GM12878 (cell line): ENCODE results near the gene ZDHHC22. TPM values are rescaled to one million over a fixed set of nuclear protein-coding genes. Genes with fewer than 3 reads are reported as not detected.

Source experiments
- ATAC-seq: fragments of 200-7000 bp; cut with Tn5 transposase; 3 replicates; pipeline ENCODE4 v1.9.1; 2020; ENCODE audit warnings: mild to moderate bottlenecking, moderate library complexity
- BruUV-seq: library from RNA; stranded (reverse); fragments of 400-500 nt; replicated peaks from 2 replicates; lab custom pipeline; 2021; lab: Mats Ljungman, UMichigan
- CTCF ChIA-PET: fragments of 300-600 bp; sonication (Branson Sonifier 250); formaldehyde crosslinking; extraction: SDS; loops from one replicate; lab custom pipeline; 2021; ENCODE audit warnings: inconsistent platforms; lab: Yijun Ruan, JAX
- POLR2A ChIA-PET: fragments of 350-600 bp; formaldehyde crosslinking; extraction: SDS; loops from one replicate; lab custom pipeline; 2021; ENCODE audit warnings: inconsistent platforms; lab: Charles Lee
- RAD21 ChIA-PET: fragments of 300-600 bp; sonication (Branson Sonifier 250); formaldehyde crosslinking; loops from one replicate; lab custom pipeline; 2023; ENCODE audit warnings: antibody characterized with exemption; ENCODE audit not compliant: unreplicated experiment; lab: Charles Lee
- SMC1A ChIA-PET: fragments of 300-600 bp; sonication (Branson Sonifier 250); formaldehyde crosslinking; loops from one replicate; lab custom pipeline; 2023; ENCODE audit not compliant: unreplicated experiment, uncharacterized antibody; lab: Charles Lee
- DNase-seq: peaks from one replicate; pipeline ENCODE4 v3.0.0-alpha.2; 2011; ENCODE audit warnings: low read depth, low spot score
- FAIRE-seq: peaks from 3 replicates; lab custom pipeline; 2011; peaks lifted over from hg19 to GRCh38; lab: Jason Lieb, UNC
- H2AFZ ChIP-seq: 2 replicates; pipeline ENCODE4 v1.6.0; 2011; ENCODE audit warnings: low read depth, low read length, control low read depth; ENCODE audit not compliant: control insufficient read depth
- H3K27ac ChIP-seq: 2 replicates; pipeline ENCODE4 v1.5.1; 2011; ENCODE audit warnings: control low read depth; ENCODE audit not compliant: control insufficient read depth, insufficient read depth
- H3K27me3 ChIP-seq, 2 experiments: replicated peaks in 1 of 2; 2 replicates each; pipeline versions ENCODE4 v1.6.0 to v1.6.1; 2011; ENCODE audit warnings: low read length in 1 of 2; ENCODE audit not compliant: control insufficient read depth in 2 of 2, insufficient read depth in 2 of 2
- H3K36me3 ChIP-seq, 2 experiments: 2 replicates each; pipeline ENCODE4 v1.5.1; 2011; ENCODE audit warnings: low read length in 1 of 2; ENCODE audit not compliant: control insufficient read depth in 2 of 2, insufficient read depth in 2 of 2
- H3K4me1 ChIP-seq: 2 replicates; pipeline ENCODE4 v1.6.1; 2011; ENCODE audit warnings: mild to moderate bottlenecking, low read length, moderate library complexity, mixed read lengths; ENCODE audit not compliant: control insufficient read depth, insufficient read depth
- H3K4me2 ChIP-seq: 2 replicates; pipeline ENCODE4 v1.6.0; 2011; ENCODE audit warnings: control low read depth; ENCODE audit not compliant: control insufficient read depth, insufficient read depth
- H3K4me3 ChIP-seq: fragments of 200-600 bp; sonication (generic); 2 replicates; pipeline ENCODE4 v1.5.1; 2016
- H3K79me2 ChIP-seq: 2 replicates; pipeline ENCODE4 v1.6.0; 2011; ENCODE audit warnings: low read length; ENCODE audit not compliant: control insufficient read depth, insufficient read depth
- H3K9ac ChIP-seq: 2 replicates; pipeline ENCODE4 v1.8.0; 2011; ENCODE audit warnings: low read length, control low read depth, mixed read lengths; ENCODE audit not compliant: control insufficient read depth, insufficient read depth
- H3K9me3 ChIP-seq: replicated peaks from 3 replicates; pipeline ENCODE4 v1.5.1; 2011; ENCODE audit warnings: mild to moderate bottlenecking, low read length; ENCODE audit not compliant: control insufficient read depth, insufficient read depth
- H4K20me1 ChIP-seq: 2 replicates; pipeline ENCODE4 v1.6.0; 2011; ENCODE audit not compliant: control insufficient read depth, insufficient read depth
- ESRRA ChIP-seq: IDR thresholded peaks from 2 replicates; pipeline ENCODE4 v1.6.1; 2012; ENCODE audit warnings: mild to moderate bottlenecking, low read length, improper control_type of control experiment
- FOXM1 ChIP-seq: IDR thresholded peaks from 2 replicates; pipeline ENCODE4 v1.6.1; 2012; ENCODE audit warnings: low read depth, mild to moderate bottlenecking, inconsistent platforms, low read length, moderate library complexity
- HDAC2 ChIP-seq: fragments of 200-600 bp; sonication (generic); IDR thresholded peaks from 2 replicates; pipeline ENCODE4 v1.6.1; 2017
- MTA3 ChIP-seq: IDR thresholded peaks from 2 replicates; pipeline ENCODE4 v1.6.1; 2012; ENCODE audit warnings: low read length, inconsistent platforms, borderline replicate concordance
- MXI1 ChIP-seq: fragments of 150-350 bp; IDR thresholded peaks from 2 replicates; pipeline ENCODE4 v1.6.1; 2011; ENCODE audit warnings: low read depth, mild to moderate bottlenecking, inconsistent platforms, low read length, improper control_type of control experiment
- NFIC ChIP-seq: IDR thresholded peaks from 2 replicates; pipeline ENCODE4 v1.6.1; 2012; ENCODE audit warnings: low read depth, mild to moderate bottlenecking, inconsistent platforms, low read length, moderate library complexity
- PAX5 ChIP-seq: IDR thresholded peaks from 2 replicates; pipeline ENCODE4 v1.6.1; 2011; ENCODE audit warnings: low read depth, low read length, borderline replicate concordance
- SMAD1 ChIP-seq: fragments of 450-650 bp; IDR thresholded peaks from 2 replicates; pipeline ENCODE4 v1.6.1; 2018; ENCODE audit warnings: mild to moderate bottlenecking, low read depth; ENCODE audit not compliant: partially characterized antibody
- SPI1 ChIP-seq: IDR thresholded peaks from 2 replicates; pipeline ENCODE4 v1.6.1; 2011; ENCODE audit warnings: low read depth, mild to moderate bottlenecking, low read length, moderate library complexity, borderline replicate concordance; ENCODE audit not compliant: insufficient read depth
- SUZ12 ChIP-seq: fragments of 200-600 bp; sonication (generic); IDR thresholded peaks from one replicate; pipeline ENCODE4 v1.6.1; 2018; ENCODE audit warnings: antibody characterized with exemption, mild to moderate bottlenecking; ENCODE audit not compliant: unreplicated experiment
- WRNIP1 ChIP-seq: IDR thresholded peaks from 2 replicates; pipeline ENCODE4 v1.6.1; 2011; ENCODE audit warnings: low read depth, low read length, improper control_type of control experiment, borderline replicate concordance
- ZZZ3 ChIP-seq: IDR thresholded peaks from 2 replicates; pipeline ENCODE4 v1.6.1; 2011; ENCODE audit warnings: low read depth; ENCODE audit not compliant: control insufficient read depth, insufficient read length
- WGBS: methylation state at CpG from one replicate; pipeline ENCODE4 v1.1.6; 2016; ENCODE audit warnings: low lambda C conversion rate; ENCODE audit not compliant: insufficient replicate concordance, insufficient coverage; ENCODE audit errors: missing lambda C conversion rate; 5-methylcytosine and 5-hydroxymethylcytosine counted together
- in situ Hi-C: fragments of 300-500 bp; cut with MboI; formaldehyde crosslinking; loops from 9 replicates; pipeline ENCODE4 v1.14.3; 2018; ENCODE audit warnings: mixed read lengths
- intact Hi-C: fragments of 100-400 bp; cut with micrococcal nuclease; formaldehyde crosslinking; loops from one replicate; pipeline ENCODE4 v1.14.2; 2022; ENCODE audit not compliant: unreplicated experiment
- polyA plus RNA-seq, 11 experiments: library from polyadenylated mRNA; depleted of rRNA in 4 of 11; unstranded in 6 of 11; stranded (reverse) in 5 of 11; fragments of >200 nt; fragmentation: Nextera tagmentation in 4 of 11; fragmentation: Illumina TruSeq in 1 of 11; extraction: Ambion mirVana in 4 of 11; extraction: Trizol in 1 of 11; gene quantifications; 1 replicate in 1 of 11; 2 replicates in 10 of 11; pipeline versions ENCODE4 v1.2.1 to v1.2.3, GENCODE V29; 2011 to 2016; ENCODE audit warnings: inconsistent platforms in 2 of 11, missing spikeins in 2 of 11, low read depth in 1 of 11
- total RNA-seq, 4 experiments: library from RNA; depleted of rRNA in 3 of 4; stranded (reverse); fragments of >200 nt in 3 of 4; fragmentation: Illumina TruSeq in 1 of 4; extraction: Trizol in 1 of 4; gene quantifications; 2 replicates each; pipeline versions ENCODE4 v1.2.1 to v1.2.3, GENCODE V29; 2013 to 2021
- TF ChIP-seq, protein P1 (sequence below): fragments of 450-650 bp; IDR thresholded peaks from 2 replicates; pipeline ENCODE4 v1.6.1; 2016; ENCODE audit warnings: mild to moderate bottlenecking, moderate library complexity, borderline replicate concordance

ZDHHC22 gene
- total and polyA plus RNA-seq, 10 of the 15 experiments (the other 5 are each of a cell fraction or from before 2014, with no cell fraction given), result 0.06 TPM; not detected in 9

DNA sequence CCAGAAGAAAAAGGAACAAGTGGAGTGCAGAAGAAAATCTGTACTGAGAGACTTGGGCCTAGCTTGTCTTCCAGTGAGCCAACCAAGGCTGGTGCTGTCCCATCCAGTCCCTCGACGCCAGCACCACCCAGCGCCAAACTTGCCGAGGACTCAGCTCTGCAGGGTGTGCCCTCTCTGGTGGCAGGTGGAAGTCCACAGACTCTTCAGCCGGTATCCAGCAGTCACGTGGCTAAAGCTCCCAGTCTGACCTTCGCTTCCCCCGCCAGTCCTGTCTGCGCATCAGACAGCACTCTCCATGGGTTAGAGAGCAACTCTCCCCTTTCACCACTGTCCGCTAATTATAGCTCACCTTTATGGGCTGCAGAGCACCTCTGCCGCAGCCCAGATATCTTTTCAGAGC is 27.9 kb downstream of the ZDHHC22 start (continued):
- TF ChIP-seq, protein P1, sequence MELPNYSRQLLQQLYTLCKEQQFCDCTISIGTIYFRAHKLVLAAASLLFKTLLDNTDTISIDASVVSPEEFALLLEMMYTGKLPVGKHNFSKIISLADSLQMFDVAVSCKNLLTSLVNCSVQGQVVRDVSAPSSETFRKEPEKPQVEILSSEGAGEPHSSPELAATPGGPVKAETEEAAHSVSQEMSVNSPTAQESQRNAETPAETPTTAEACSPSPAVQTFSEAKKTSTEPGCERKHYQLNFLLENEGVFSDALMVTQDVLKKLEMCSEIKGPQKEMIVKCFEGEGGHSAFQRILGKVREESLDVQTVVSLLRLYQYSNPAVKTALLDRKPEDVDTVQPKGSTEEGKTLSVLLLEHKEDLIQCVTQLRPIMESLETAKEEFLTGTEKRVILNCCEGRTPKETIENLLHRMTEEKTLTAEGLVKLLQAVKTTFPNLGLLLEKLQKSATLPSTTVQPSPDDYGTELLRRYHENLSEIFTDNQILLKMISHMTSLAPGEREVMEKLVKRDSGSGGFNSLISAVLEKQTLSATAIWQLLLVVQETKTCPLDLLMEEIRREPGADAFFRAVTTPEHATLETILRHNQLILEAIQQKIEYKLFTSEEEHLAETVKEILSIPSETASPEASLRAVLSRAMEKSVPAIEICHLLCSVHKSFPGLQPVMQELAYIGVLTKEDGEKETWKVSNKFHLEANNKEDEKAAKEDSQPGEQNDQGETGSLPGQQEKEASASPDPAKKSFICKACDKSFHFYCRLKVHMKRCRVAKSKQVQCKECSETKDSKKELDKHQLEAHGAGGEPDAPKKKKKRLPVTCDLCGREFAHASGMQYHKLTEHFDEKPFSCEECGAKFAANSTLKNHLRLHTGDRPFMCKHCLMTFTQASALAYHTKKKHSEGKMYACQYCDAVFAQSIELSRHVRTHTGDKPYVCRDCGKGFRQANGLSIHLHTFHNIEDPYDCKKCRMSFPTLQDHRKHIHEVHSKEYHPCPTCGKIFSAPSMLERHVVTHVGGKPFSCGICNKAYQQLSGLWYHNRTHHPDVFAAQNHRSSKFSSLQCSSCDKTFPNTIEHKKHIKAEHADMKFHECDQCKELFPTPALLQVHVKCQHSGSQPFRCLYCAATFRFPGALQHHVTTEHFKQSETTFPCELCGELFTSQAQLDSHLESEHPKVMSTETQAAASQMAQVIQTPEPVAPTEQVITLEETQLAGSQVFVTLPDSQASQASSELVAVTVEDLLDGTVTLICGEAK, result no peak
- no peak for TF ChIP-seq HDAC2
- no peak for TF ChIP-seq WRNIP1

DNA sequence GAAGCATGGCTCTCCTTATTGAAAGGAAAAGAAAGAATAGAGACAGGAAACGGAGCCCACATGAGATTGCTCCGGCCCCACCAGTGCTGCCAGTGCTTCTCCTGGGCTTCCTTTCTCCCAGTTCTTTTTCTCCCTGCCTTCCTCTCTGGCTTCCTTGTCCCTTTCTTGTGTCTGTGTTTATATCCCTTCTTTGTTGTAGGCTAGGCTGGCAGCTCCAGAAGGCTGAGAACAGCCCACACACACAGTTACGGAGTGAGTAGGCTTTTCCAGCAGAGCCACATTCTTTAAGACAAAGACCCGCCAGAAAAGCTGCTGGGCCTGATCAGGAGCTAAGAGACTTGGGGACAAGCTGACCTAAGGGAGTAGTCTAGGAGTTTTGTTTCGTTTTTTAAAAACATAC is 30.6 kb downstream of the ZDHHC22 start:
- H3K27me3 ChIP-seq, result no peaks in the 10 kb centered on the region
- no peaks in the 10 kb centered on the region for H4K20me1 ChIP-seq
- CTCF ChIA-PET, result interaction anchor here (0.5 to 21.9 kb wide), 5 partner anchors 8 to 300 kb away, joined by 3 to 445 read pairs (median 3); partner anchors contain the start of gene CIPC
- SMC1A ChIA-PET, result interaction anchor here (20.2 to 21.4 kb wide), 2 partner anchors 8 to 10 kb away, joined by 428 read pairs; partner anchors contain the start of gene CIPC
- H3K4me3 ChIP-seq, result no peak overlapping the region
- FAIRE-seq (no peak), ATAC-seq (no peak), DNase-seq (no peak)
- H2AFZ ChIP-seq, result no peak overlapping the region
- no peaks in the 10 kb centered on the region for H3K9me3 ChIP-seq
- peaks cover 12 to 28% of the 10 kb centered on the region in 2 experiments for H3K36me3 ChIP-seq
- H3K4me2 ChIP-seq, result no peak overlapping the region
- H3K27ac ChIP-seq, result no peak overlapping the region
- intact Hi-C loops, result no loop called here
- RAD21 ChIA-PET, result interaction anchor here (0.9 to 3.4 kb wide), 4 partner anchors 11 to 235 kb away, joined by 3 to 17 read pairs (median 3); no protein-coding TSS in a partner anchor
- no peaks in the 10 kb centered on the region for H3K79me2 ChIP-seq
- BruUV-seq, result no TSS peak
- H3K9ac ChIP-seq, result no peak overlapping the region
- in situ Hi-C loops, result no loop called here
- no peaks in the 10 kb centered on the region for H3K4me1 ChIP-seq
- POLR2A ChIA-PET, result interaction anchor here (0.7 kb wide), 1 partner anchor 9 kb away, joined by 3 read pairs; no protein-coding TSS in a partner anchor
- TF ChIP-seq ESRRA, result no peak
- no peak for TF ChIP-seq MTA3
- no peak for TF ChIP-seq MXI1
- TF ChIP-seq WRNIP1, result no peak
- TF ChIP-seq ZZZ3, result no peak
- no peak for TF ChIP-seq SPI1
- TF ChIP-seq SUZ12, result no peak
- TF ChIP-seq PAX5, result no peak
- TF ChIP-seq NFIC, result no peak
- TF ChIP-seq FOXM1, result no peak
- TF ChIP-seq SMAD1, result no peak
- 87% methylated on average over 5 of the region's 5 CpGs for WGBS
